Cortex of kidney (tissue), 1 donor: ENCODE results near the gene PDPK1.
"Not testable (repeated sequence)": the region's sequence is repeated elsewhere in the genome, so short reads cannot be mapped to it uniquely, and the experiment has no call there.

Experiments
- DNase-seq: peaks from one replicate; lab custom pipeline; 2025; lab: John Stamatoyannopoulos, UW

Gene PDPK1

DNA sequence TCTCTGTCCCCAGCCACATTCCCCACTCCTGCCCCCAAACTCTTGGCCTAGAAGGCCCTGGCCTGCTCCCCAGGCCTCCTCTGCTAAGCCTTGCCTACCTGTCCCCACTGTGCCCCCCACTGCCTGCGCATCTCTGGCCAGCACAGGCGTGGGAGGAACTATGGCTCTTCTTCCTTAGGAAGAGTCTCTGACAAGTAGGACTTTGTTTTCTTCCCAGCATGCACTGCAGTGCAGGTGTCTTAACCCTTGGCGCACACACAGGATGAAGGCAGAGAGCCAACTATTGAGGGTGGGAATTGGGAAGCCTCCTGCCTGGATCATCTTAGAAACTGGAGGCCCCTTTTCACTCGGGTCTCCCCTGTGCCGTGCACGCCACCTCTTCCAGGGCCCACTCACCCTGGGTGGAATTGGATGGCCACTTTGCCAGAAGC, 14.0 kb upstream of the PDPK1 start:
- DNase-seq, result no peak

DNA sequence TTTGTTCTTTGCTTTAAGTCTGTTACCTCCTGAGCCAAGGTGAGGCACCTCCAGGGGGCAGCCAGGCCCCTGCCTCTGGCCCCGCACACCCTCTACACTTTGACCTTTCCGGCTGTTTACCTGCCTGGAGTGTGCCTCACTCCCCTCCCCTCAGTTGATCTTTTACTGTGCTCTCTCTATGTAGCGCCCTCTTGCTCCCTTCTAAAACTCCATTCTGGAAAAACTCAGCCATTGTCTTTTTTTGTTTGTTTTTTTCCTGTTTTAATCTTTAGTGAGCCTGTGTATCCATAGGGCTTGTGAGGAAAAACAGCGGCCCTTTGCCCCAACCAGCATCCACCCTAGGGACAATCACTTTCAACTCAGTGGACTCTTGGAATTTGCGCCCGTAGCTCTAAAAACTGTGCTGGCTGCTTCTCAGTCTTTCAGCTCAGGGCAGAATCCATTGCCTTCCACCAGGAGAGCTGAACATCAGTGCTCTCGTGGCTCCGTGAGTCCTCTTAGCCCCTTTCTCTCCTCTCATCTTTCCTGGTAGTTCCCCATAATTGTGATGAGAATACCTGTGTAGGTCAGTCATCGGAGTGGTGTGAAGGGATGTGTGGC, 13.4 kb upstream of the PDPK1 start:
- DNase-seq, result no peak

- no peak for DNase-seq
Measured at GRCh38 chr16:2526135-2526534, 11.7 kb upstream of the PDPK1 start.

DNA sequence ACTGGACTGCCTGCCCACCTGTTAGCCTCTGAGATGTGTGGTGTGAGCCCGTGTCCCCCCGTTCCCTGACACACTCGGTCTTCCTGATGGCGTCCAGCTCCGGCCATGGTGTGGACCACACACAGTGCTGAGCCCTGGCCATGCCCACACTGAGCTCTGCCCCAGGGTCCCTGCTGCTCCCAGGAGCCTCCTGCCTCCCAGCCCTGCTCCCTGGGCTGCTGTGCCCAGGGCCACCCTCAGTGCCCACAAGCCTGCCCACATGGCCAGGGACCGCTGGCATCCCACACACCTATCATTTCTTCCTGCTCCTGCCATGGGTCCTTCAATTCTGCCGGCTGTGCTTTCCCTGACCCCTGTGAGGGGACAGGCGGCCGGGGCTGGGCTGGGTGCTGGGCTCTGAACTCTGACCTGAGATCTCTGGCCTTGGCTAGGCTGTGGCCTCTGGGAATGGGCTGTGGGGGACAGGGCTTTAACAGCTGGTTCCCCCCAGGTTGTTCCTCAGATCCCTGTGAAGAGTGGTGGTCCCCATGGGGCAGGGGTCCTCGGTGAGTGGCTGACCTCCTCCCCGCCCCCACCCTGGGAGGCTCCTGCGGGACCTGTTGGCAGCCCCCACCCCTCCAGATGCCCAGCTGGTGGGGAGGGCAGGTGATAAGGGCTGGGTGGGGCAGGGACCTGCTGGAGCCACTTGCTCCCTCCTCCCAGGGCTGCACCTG, 10.6 kb upstream of the PDPK1 start:
- no peak for DNase-seq

DNA sequence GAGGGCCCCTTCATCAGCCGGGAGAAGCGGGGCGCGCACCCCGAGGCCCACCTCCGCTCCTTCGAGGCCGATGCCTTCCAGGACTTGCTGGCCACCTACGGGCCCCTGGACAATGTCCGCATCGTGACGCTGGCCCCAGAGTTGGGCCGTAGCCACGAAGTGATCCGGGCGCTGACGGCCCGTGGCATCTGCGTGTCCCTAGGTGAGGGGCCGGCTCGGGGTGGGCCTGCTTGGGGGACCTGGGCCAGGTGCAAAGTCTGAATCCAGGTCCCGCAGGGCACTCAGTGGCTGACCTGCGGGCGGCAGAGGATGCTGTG, 10.1 kb upstream of the PDPK1 start:
- no peak for DNase-seq

- DNase-seq, result no peak
Measured at GRCh38 chr16:2528161-2529060, 9.4 kb upstream of the PDPK1 start.

- DNase-seq, result no peak
Measured at GRCh38 chr16:2529061-2529931, 8.5 kb upstream of the PDPK1 start.

- DNase-seq, result no peak
Measured at GRCh38 chr16:2529961-2530628, 7.7 kb upstream of the PDPK1 start.

DNA sequence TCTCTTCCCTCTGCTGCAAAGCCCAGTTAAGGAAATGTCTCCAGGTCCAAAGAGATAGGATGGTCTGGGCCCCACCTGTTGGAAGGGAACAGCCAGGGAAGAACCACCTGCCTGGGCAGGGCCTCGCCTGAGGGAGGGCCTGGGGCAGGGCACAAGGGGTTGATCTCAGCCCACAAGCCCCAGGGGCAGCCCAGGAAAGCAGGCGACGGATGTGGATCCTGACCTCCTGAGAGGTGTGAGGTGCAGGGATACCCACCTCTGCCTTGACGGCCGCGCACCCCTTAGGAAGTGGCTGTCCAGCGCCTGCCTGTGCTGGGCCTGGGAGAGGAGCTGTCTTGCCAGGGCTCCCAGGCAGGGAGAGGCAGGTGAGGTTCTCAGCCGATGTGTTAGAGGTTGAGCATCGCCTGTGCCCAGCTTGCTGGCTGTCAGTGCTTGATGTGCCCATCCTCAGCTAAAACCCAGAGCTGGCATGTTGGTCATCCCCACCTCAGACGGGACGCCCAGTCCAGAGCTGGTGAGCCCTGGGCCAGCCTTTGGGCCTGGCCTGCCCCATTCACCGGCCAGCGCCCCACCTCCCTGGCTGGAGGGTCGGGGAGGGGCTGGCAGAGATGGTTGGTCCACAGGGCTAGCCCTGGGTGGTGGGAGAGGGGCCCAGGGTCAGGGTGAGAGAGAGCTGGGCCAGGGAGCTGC, 7.0 kb upstream of the PDPK1 start:
- DNase-seq, result no peak

- no peak for DNase-seq
Measured at GRCh38 chr16:2531371-2531695, 6.5 kb upstream of the PDPK1 start, which contains the start of gene CEMP1. Gene CEMP1, minus strand, starts transcription at chr16:2531408. Its CDS starts 335 bp downstream, at chr16:2531073.

DNA sequence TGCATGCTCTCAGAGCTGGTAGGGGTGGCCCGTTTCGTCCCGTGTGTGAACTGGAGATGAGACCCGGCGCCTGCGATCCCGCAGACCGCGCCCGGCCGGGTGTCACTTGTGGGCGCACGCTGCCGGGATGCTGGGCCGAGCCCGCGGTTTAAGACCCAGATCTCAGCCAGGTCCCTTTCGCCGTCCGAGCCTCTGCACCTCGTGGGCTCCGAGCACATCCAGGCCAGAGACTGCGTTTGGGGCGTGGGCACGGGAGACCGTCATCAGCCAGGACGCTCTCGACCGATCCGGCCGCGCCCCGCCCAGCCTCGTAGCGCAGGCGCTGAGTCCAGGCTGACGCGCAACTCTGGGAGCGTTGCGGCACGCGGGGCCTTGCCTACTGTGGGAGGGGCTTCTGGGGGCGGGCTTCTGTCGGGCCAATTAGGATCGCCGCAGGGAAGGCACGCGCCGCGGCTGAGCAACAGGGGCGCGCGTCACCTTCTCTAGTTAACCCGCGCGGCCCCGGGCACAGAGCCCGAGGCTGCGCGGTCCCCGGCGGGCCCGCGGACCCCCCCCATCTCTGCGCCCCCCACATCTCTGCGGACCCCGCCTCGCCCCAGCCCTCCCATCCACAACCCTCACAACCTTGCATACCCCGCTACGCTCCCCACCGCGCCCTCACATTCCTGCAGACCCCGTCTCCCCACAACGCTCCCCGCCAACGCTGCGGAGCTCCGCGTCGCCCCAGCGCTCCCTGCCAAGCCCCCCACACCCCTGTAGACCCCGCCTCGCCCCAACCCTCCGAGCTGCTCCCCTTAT, 5.9 kb upstream of the PDPK1 start:
- no peak for DNase-seq

GRCh38 chr16:2532494-2533141, 5.2 kb upstream of the PDPK1 start:
- DNase-seq, result no peak

- not testable (repeated sequence) for DNase-seq
Measured at GRCh38 chr16:2533142-2533755, 4.6 kb upstream of the PDPK1 start.

DNA sequence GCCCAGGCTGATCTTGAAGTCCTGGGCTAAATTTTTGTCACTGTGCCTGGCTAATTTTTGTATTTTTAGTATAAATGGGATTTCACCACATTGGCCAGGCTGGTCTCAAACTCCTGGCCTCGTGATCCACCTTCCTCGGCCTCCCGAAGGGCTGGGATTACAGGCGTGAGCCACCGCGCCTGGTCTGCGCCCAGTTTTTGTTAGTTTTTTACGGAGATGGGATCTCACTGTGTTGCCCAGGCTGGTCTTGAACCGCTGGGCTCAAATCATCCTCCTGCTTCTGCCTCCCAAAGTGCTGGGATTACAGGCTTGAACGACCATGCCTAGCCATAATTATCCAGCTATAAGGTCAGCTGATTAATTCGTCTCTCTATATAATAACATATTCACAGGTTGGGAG, 3.9 kb upstream of the PDPK1 start:
- no peak for DNase-seq

DNA sequence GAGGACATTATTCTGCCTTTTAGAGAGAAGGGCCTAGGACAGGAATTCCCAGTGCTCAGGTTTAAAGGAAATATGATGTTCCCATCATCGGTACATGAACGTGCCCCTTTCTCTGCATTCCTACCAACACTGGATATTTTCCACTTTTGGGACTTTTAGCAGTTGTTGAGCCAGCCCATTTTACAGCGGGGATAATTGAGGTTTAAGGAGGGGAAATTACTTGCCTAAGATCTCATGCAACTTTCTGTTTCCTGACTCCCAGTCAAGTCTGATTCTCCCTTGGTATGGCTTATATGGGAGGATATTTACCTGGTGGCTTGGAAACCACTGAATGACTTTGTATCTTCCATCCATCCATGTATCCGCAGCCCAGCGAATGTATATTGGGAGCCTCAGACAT, 3.5 kb upstream of the PDPK1 start:
- not testable (repeated sequence) for DNase-seq

GRCh38 chr16:2535625-2536013, 2.2 kb upstream of the PDPK1 start:
- DNase-seq, result no peak

- DNase-seq, result not testable (repeated sequence)
Measured at GRCh38 chr16:2539192-2539844, 1.5 kb downstream of the PDPK1 start.

- DNase-seq, result not testable (repeated sequence)
Measured at GRCh38 chr16:2539845-2540458, 2.1 kb downstream of the PDPK1 start.
